Measurements from ENCODE around the gene PPFIA1.

- TF ChIP-seq, protein P1, sequence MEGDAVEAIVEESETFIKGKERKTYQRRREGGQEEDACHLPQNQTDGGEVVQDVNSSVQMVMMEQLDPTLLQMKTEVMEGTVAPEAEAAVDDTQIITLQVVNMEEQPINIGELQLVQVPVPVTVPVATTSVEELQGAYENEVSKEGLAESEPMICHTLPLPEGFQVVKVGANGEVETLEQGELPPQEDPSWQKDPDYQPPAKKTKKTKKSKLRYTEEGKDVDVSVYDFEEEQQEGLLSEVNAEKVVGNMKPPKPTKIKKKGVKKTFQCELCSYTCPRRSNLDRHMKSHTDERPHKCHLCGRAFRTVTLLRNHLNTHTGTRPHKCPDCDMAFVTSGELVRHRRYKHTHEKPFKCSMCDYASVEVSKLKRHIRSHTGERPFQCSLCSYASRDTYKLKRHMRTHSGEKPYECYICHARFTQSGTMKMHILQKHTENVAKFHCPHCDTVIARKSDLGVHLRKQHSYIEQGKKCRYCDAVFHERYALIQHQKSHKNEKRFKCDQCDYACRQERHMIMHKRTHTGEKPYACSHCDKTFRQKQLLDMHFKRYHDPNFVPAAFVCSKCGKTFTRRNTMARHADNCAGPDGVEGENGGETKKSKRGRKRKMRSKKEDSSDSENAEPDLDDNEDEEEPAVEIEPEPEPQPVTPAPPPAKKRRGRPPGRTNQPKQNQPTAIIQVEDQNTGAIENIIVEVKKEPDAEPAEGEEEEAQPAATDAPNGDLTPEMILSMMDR (IDR thresholded peaks at IDR 0.05) = no peak
- TF ChIP-seq POLR2A (IDR thresholded peaks at IDR 0.05) (no peak), EP300 (IDR thresholded peaks at IDR 0.05) (no peak)
Observed at GRCh38 chr11:70427436-70427835, 156.9 kb downstream of the PPFIA1 start.
